AG04449 (cell line): Measurements from ENCODE around the gene CC2D2A.

Experiments
- CTCF ChIA-PET: fragments of 350-600 bp; formaldehyde crosslinking; extraction: SDS; loops from one replicate; lab custom pipeline; 2021; ENCODE audit warnings: antibody characterized with exemption; lab: Yijun Ruan, JAX
- POLR2A ChIA-PET: fragments of 400-600, 350-600 bp; formaldehyde crosslinking; extraction: SDS; loops from one replicate; lab custom pipeline; 2020; ENCODE audit warnings: antibody characterized with exemption, inconsistent platforms; lab: Yijun Ruan, JAX
- DNase-seq: peaks from one replicate; pipeline ENCODE4 v3.0.0-alpha.2; 2010; ENCODE audit warnings: low read depth, low spot score
- H3K4me3 ChIP-seq: 2 replicates; pipeline ENCODE4 v1.5.1; 2011; ENCODE audit warnings: low read depth, mild to moderate bottlenecking, control low read depth, low read length
- CTCF ChIP-seq: IDR thresholded peaks from one replicate; pipeline ENCODE4 v1.5.1; 2011; ENCODE audit warnings: mild to moderate bottlenecking, moderate library complexity, low read length, control low read depth, inconsistent platforms; ENCODE audit not compliant: insufficient read depth; ENCODE audit errors: missing control alignments

The CC2D2A gene

GRCh38 chr4:15478724-15479088, 9.0 kb downstream of the CC2D2A start:
- DNase-seq: no peak
- H3K4me3 ChIP-seq: no peak overlapping the region
- CTCF ChIA-PET: interaction anchor here (0.8 to 3.8 kb wide), 26 partner anchors 8 to 523 kb away, joined by 3 to 44 read pairs (median 6); partner anchors contain the start of genes BST1 and CC2D2A
- POLR2A ChIA-PET: interaction anchor here (1.0 kb wide), 1 partner anchor 478 kb away, joined by 3 read pairs; no protein-coding TSS in a partner anchor
- TF ChIP-seq CTCF: no peak

GRCh38 chr4:15479089-15479912, 9.6 kb downstream of the CC2D2A start:
- CTCF ChIA-PET: interaction anchor here (0.7 to 3.8 kb wide), 44 partner anchors 9 to 785 kb away, joined by 3 to 44 read pairs (median 4); partner anchors contain the start of genes BST1 and CC2D2A

GRCh38 chr4:15479913-15480185, 10.2 kb downstream of the CC2D2A start:
- CTCF ChIA-PET: interaction anchor here (0.8 to 3.8 kb wide), 37 partner anchors 9 to 785 kb away, joined by 3 to 44 read pairs (median 5); partner anchors contain the start of genes BST1 and CC2D2A
- POLR2A ChIA-PET: interaction anchor here (0.5 to 0.7 kb wide), 3 partner anchors 35 to 1861 kb away, joined by 3 read pairs; no protein-coding TSS in a partner anchor
- TF ChIP-seq CTCF: no peak
- peak overlapping the region; percentile 68 for H3K4me3 ChIP-seq
- no peak for DNase-seq

More at GRCh38 chr4:15479089-15479912, 9.6 kb downstream of the CC2D2A start:
- POLR2A ChIA-PET: interaction anchor here (0.5 to 1.0 kb wide), 4 partner anchors 36 to 1861 kb away, joined by 3 read pairs; no protein-coding TSS in a partner anchor
- peak; percentile 42 for DNase-seq
- peak; percentile 67 for TF ChIP-seq CTCF
- H3K4me3 ChIP-seq: peak overlapping the region; percentile 68

- ChIA-PET CTCF (interaction anchor here (1.2 to 3.8 kb wide), 6 partner anchors 12 to 474 kb away, joined by 3 to 44 read pairs (median 18); no protein-coding TSS in a partner anchor), POLR2A (no interaction called here)
- no peak for DNase-seq
- no peak for TF ChIP-seq CTCF
- H3K4me3 ChIP-seq: no peak overlapping the region
Observed at GRCh38 chr4:15481961-15482745, 12.5 kb downstream of the CC2D2A start.

- no peak overlapping the region for H3K4me3 ChIP-seq
- no peak for TF ChIP-seq CTCF
- ChIA-PET CTCF (no interaction called here), POLR2A (no interaction called here)
- no peak for DNase-seq
Observed at GRCh38 chr4:15482842-15483241, 13.2 kb downstream of the CC2D2A start.

- ChIA-PET POLR2A (no interaction called here), CTCF (interaction anchor here (1.0 to 1.3 kb wide), 2 partner anchors 9 to 471 kb away, joined by 3 to 4 read pairs; no protein-coding TSS in a partner anchor)
- H3K4me3 ChIP-seq: no peak overlapping the region
- TF ChIP-seq CTCF: no peak
- DNase-seq: no peak
Observed at GRCh38 chr4:15488136-15488535, 18.5 kb downstream of the CC2D2A start.
